GM10248 (cell line): ENCODE measurements around the gene MYOD1.
A peak's percentile ranks its signal among the peaks of the same experiment; 100 is the strongest.

Source experiments
- CTCF ChIA-PET: fragments of 300-600 bp; sonication (Branson Sonifier 250); formaldehyde crosslinking; extraction: SDS; loops from one replicate; lab custom pipeline; 2021; ENCODE audit warnings: antibody characterized with exemption; lab: Yijun Ruan, JAX
- POLR2A ChIA-PET: fragments of 350-650 bp; sonication (Branson Sonifier 250); formaldehyde crosslinking; extraction: SDS; loops from one replicate; lab custom pipeline; 2020; ENCODE audit warnings: antibody characterized with exemption; lab: Yijun Ruan, JAX
- DNase-seq: peaks from one replicate; pipeline ENCODE4 v3.0.0; 2012; ENCODE audit errors: extremely low spot score
- TF ChIP-seq, protein P1 (sequence below): IDR thresholded peaks from 2 replicates; pipeline ENCODE4 v1.5.1; 2012; ENCODE audit warnings: mild to moderate bottlenecking, low read depth; ENCODE audit errors: extremely low read depth, missing control alignments, control extremely low read depth

MYOD1 gene

DNA sequence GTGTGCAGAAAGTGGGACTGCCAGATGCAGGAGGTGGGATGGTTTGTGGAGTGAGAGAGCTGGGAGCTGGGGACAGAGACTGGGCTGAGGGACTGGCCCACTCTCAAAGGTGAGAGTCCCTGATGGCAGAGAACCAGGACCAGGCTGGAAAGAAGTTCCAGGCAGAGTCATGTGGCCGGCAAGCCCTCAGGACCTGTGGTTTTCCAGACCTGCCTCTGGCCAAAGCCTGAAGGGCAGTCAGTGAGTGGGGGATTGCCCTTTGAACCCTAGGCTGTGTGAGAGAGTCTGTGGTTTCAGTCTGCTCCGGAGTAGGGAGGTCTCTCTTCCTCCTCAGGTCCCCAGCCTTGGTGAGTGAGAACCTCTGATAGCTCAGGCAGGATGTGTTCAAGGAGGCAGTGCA lies 32.2 kb downstream of the MYOD1 start:
- ChIA-PET POLR2A (no interaction called here), CTCF (no interaction called here)
- no peak for DNase-seq
- TF ChIP-seq, protein P1, sequence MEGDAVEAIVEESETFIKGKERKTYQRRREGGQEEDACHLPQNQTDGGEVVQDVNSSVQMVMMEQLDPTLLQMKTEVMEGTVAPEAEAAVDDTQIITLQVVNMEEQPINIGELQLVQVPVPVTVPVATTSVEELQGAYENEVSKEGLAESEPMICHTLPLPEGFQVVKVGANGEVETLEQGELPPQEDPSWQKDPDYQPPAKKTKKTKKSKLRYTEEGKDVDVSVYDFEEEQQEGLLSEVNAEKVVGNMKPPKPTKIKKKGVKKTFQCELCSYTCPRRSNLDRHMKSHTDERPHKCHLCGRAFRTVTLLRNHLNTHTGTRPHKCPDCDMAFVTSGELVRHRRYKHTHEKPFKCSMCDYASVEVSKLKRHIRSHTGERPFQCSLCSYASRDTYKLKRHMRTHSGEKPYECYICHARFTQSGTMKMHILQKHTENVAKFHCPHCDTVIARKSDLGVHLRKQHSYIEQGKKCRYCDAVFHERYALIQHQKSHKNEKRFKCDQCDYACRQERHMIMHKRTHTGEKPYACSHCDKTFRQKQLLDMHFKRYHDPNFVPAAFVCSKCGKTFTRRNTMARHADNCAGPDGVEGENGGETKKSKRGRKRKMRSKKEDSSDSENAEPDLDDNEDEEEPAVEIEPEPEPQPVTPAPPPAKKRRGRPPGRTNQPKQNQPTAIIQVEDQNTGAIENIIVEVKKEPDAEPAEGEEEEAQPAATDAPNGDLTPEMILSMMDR = no peak

DNA sequence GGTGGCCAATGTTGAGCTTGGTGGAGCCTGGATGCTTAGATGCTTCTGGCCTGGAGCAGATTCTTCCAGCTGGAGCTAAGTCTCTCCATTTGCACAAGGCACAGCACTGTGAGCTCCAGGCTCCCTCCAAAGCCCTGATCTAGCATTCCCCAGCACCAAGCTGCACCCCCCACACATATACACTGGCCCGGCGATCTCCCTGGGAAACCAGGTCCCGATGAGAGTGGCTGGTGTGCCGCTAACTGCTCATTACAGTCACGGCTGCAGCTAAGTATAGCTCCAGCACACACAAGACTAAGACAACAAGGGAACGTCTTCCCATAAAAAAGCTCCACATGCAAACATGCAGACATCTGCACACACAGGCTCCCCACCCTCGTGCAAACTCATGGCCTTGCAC lies 32.8 kb downstream of the MYOD1 start:
- TF ChIP-seq, protein P1 = no peak

DNA sequence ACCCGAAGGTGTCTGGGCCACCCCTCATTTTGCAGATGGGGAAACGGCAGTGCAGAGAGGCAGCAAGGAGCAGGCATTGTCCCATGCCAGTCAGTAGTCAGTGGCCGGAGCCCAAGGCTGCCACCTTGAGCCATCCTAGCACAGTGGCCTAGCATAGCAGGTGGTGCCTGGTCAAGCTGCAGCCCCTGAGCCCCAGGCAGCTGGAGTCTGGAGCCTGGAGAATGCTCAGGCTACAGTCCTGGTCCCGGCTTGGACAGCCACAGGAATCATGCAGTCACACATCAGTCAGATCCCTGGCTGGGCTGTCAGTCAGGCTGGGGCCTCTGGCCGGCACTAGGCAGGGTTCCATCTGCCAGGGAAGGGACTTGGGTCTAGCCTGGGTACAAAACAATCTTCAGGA lies 33.8 kb downstream of the MYOD1 start:
- ChIA-PET POLR2A (no interaction called here), CTCF (interaction anchor here (0.6 to 1.9 kb wide), 3 partner anchors 22 to 645 kb away, joined by 3 to 5 read pairs (median 4); no protein-coding TSS in a partner anchor)
- TF ChIP-seq, protein P1 = no peak
- DNase-seq = no peak

More for the DNA sequence above, 32.8 kb downstream of the MYOD1 start:
- DNase-seq = no peak
- CTCF ChIA-PET = interaction anchor here (1.3 to 1.9 kb wide), 2 partner anchors 21 to 229 kb away, joined by 4 to 5 read pairs; no protein-coding TSS in a partner anchor
- POLR2A ChIA-PET = no interaction called here

DNA sequence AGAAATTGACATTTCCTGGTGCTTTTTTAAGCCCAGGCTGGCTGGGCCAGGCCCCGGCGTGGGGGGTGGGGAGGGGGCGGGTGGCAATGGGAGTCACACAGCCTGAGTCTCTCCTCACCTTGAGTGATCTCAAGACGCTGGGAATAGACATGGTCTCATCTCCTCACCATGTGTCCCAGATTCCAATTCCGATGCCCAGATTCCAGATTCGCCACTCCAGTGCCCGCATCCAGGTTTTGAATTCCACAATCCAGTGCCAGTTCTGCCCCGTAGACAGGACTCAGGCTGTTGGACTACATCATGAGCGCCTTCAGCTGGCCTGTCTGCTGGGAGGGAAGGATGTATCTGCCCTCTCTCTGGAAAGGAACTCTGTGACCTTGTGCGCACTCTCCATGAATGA lies 34.3 kb downstream of the MYOD1 start:
- CTCF ChIA-PET = interaction anchor here (1.9 kb wide), 1 partner anchor 227 kb away, joined by 4 read pairs; no protein-coding TSS in a partner anchor
- TF ChIP-seq, protein P1 = no peak
- DNase-seq = no peak
- POLR2A ChIA-PET = no interaction called here

DNA sequence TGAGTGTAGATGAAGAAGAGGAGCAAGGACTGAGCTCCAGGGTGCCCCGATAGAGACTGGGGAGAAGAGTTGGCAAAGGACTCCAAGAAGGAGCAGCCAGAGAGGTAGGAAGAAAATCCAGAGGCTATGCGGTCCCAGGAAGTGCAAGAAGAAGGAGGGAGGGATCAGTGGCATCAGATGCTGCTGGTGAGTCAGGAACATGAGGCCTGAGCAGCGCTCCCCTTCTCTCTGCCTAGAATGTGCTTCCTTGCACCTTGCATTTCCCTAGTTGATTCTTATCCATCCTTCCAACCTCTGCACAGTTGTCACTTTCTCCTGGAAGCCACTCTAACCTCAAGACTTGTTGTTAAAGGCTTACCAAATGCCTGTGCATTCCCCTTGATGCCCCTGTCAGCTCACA lies 36.5 kb downstream of the MYOD1 start:
- ChIA-PET CTCF (interaction anchor here (1.7 to 8.9 kb wide), 2 partner anchors 220 to 225 kb away, joined by 5 to 91 read pairs; no protein-coding TSS in a partner anchor), POLR2A (no interaction called here)

DNA sequence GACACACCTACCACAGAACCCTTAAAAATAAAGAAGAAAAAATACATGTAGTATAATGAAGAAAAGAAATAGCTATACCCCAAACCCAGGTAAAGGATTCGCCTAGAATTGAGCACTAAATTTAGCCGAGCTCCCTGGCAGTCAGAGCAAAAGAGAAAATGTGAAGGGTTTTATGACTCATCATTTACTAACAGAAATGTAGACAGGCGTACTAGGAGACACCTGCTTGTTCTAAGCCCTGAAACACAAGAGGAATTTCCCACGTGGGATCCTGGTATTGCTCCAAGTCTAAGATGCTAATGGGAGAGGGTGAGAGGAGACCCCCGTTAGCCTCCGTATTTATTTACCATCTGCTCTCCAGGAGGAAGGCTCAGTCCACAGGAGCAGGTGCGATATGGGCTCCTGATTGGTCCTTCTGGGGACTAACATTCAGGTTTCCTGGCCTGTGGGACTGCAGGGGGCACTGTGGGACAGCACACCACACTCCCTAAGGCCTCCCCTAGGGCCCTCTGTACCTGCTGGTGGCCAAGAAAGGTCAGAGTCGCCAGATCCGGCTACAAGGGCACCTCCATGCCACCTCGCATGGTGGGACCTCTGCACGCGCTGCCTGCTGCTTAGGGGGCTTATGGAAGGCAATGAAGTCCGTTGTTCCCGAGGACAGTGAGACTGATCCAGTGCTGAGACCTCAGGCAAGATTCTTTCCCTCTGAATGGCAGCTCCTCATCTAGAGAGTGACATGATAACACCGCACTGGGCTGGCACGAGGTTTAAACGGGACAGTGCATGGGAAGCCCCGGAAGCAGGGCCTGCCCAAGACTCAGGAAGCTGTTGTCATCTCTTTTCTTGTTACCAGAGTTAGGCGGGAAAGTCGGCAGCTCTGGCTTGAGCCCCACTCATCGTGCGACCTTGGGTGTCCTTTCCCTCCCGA lies 41.0 kb downstream of the MYOD1 start:
- peak; percentile 76 for DNase-seq
- ChIA-PET POLR2A (no interaction called here), CTCF (interaction anchor here (0.6 to 8.9 kb wide), 15 partner anchors 13 to 355 kb away, joined by 3 to 91 read pairs (median 3); no protein-coding TSS in a partner anchor)
- TF ChIP-seq, protein P1 = peak; percentile 53

More for the DNA sequence above, 36.5 kb downstream of the MYOD1 start:
- TF ChIP-seq, protein P1 = no peak
- DNase-seq = no peak
